ENCODE results near the gene LARP1. TPM values are rescaled to one million over a fixed set of nuclear protein-coding genes. Genes with fewer than 3 reads are reported as not detected.
"Not testable (repeated sequence)": the region's sequence is repeated elsewhere in the genome, so short reads cannot be mapped to it uniquely, and the experiment has no call there.

Gene LARP1
- total RNA-seq, 2 experiments from 2014 or later, result 201 to 208 TPM

- H3K27me3 Mint-ChIP-seq (ENCODE audit: low read depth), result no peaks in the 10 kb centered on the region
- H3K4me1 Mint-ChIP-seq (ENCODE audit: low read depth), result peaks cover 54% of the 10 kb centered on the region
- peak overlapping the region; percentile 86 for H3K4me3 Mint-ChIP-seq
- peaks cover 17% of the 10 kb centered on the region for H3K36me3 Mint-ChIP-seq (ENCODE audit: low read depth)
- ChIA-PET CTCF (interaction anchor here (1.1 kb wide), 1 partner anchor 10 kb away, joined by 4 read pairs; no protein-coding TSS in a partner anchor), POLR2A (interaction anchor here (1.0 to 1.6 kb wide), 2 partner anchors 13 to 100 kb away, joined by 3 to 6 read pairs; no protein-coding TSS in a partner anchor)
- peak overlapping the region; percentile 88 for H3K27ac Mint-ChIP-seq
- ATAC-seq (peak; percentile 4), DNase-seq (peak; percentile 56)
- no peaks in the 10 kb centered on the region for H3K9me3 Mint-ChIP-seq (ENCODE audit: insufficient read depth)
These were observed 2.0 kb downstream of the LARP1 start for GRCh38 chr5:154756868-154757813.

GRCh38 chr5:154757814-154758406 is 2.7 kb downstream of the LARP1 start:
- Mint-ChIP-seq H3K36me3 (ENCODE audit: low read depth) (peaks cover 17% of the 10 kb centered on the region), H3K4me1 (ENCODE audit: low read depth) (peaks cover 59% of the 10 kb centered on the region), H3K27ac (peak overlapping the region; percentile 75), H3K4me3 (peak overlapping the region; percentile 74), H3K9me3 (ENCODE audit: insufficient read depth) (no peaks in the 10 kb centered on the region), H3K27me3 (ENCODE audit: low read depth) (no peaks in the 10 kb centered on the region)
- POLR2A ChIA-PET, result interaction anchor here (1.0 to 1.6 kb wide), 3 partner anchors 12 to 101 kb away, joined by 3 to 6 read pairs (median 4); partner anchors contain the start of gene CNOT8
- peak; percentile 29 for DNase-seq
- CTCF ChIA-PET, result interaction anchor here (1.1 kb wide), 1 partner anchor 9 kb away, joined by 4 read pairs; no protein-coding TSS in a partner anchor
- no peak for ATAC-seq

- CTCF ChIA-PET, result interaction anchor here (1.1 kb wide), 1 partner anchor 9 kb away, joined by 4 read pairs; no protein-coding TSS in a partner anchor
These were observed 3.3 kb downstream of the LARP1 start for GRCh38 chr5:154758493-154758892.

GRCh38 chr5:154758977-154759376 is 3.8 kb downstream of the LARP1 start:
- Mint-ChIP-seq H3K36me3 (ENCODE audit: low read depth) (peaks cover 17% of the 10 kb centered on the region), H3K9me3 (ENCODE audit: insufficient read depth) (no peaks in the 10 kb centered on the region), H3K4me1 (ENCODE audit: low read depth) (peaks cover 58% of the 10 kb centered on the region), H3K27me3 (ENCODE audit: low read depth) (no peaks in the 10 kb centered on the region), H3K4me3 (peak overlapping the region; percentile 74), H3K27ac (peak overlapping the region; percentile 55)
- ChIA-PET CTCF (no interaction called here), POLR2A (interaction anchor here (1.3 kb wide), 1 partner anchor 100 kb away, joined by 4 read pairs; the partner anchor contains the start of gene CNOT8)
- DNase-seq (no peak), ATAC-seq (no peak)

More at GRCh38 chr5:154758493-154758892, 3.3 kb downstream of the LARP1 start:
- DNase-seq, result no peak
- H3K9me3 Mint-ChIP-seq (ENCODE audit: insufficient read depth), result no peaks in the 10 kb centered on the region
- POLR2A ChIA-PET, result interaction anchor here (1.3 to 1.6 kb wide), 2 partner anchors 99 to 100 kb away, joined by 4 to 6 read pairs; partner anchors contain the start of gene CNOT8
- peaks cover 61% of the 10 kb centered on the region for H3K4me1 Mint-ChIP-seq (ENCODE audit: low read depth)
- no peak for ATAC-seq
- peaks cover 17% of the 10 kb centered on the region for H3K36me3 Mint-ChIP-seq (ENCODE audit: low read depth)
- peak overlapping the region; percentile 55 for H3K27ac Mint-ChIP-seq
- no peaks in the 10 kb centered on the region for H3K27me3 Mint-ChIP-seq (ENCODE audit: low read depth)
- H3K4me3 Mint-ChIP-seq, result peak overlapping the region; percentile 74

GRCh38 chr5:154759868-154760267 is 4.7 kb downstream of the LARP1 start:
- H3K27me3 Mint-ChIP-seq (ENCODE audit: low read depth); DNase-seq; H3K27ac Mint-ChIP-seq; ATAC-seq; POLR2A ChIA-PET; H3K9me3 Mint-ChIP-seq (ENCODE audit: insufficient read depth); H3K4me3 Mint-ChIP-seq: not testable (repeated sequence)
- H3K4me1 Mint-ChIP-seq (ENCODE audit: low read depth), result peaks cover 53% of the 10 kb centered on the region
- CTCF ChIA-PET, result interaction anchor here (1.8 kb wide), 1 partner anchor 51 kb away, joined by 5 read pairs; no protein-coding TSS in a partner anchor
- H3K36me3 Mint-ChIP-seq (ENCODE audit: low read depth), result peaks cover 18% of the 10 kb centered on the region

- Mint-ChIP-seq H3K27me3 (ENCODE audit: low read depth) (no peaks in the 10 kb centered on the region), H3K4me3 (peak overlapping the region; percentile 36), H3K9me3 (ENCODE audit: insufficient read depth) (no peaks in the 10 kb centered on the region), H3K27ac (peak overlapping the region; percentile 59), H3K4me1 (ENCODE audit: low read depth) (peaks cover 65% of the 10 kb centered on the region), H3K36me3 (ENCODE audit: low read depth) (peaks cover 24% of the 10 kb centered on the region)
- DNase-seq (peak; percentile 37), ATAC-seq (peak; percentile 7)
- POLR2A ChIA-PET, result interaction anchor here (0.7 to 1.1 kb wide), 2 partner anchors 10 to 97 kb away, joined by 3 to 5 read pairs; partner anchors contain the start of gene CNOT8
- CTCF ChIA-PET, result interaction anchor here (0.6 to 1.8 kb wide), 2 partner anchors 50 to 297 kb away, joined by 3 to 5 read pairs; no protein-coding TSS in a partner anchor
These were observed 6.0 kb downstream of the LARP1 start for GRCh38 chr5:154761046-154761736.

GRCh38 chr5:154762261-154762660 is 7.1 kb downstream of the LARP1 start:
- ChIA-PET POLR2A (interaction anchor here (0.6 kb wide), 1 partner anchor 52 kb away, joined by 3 read pairs; no protein-coding TSS in a partner anchor), CTCF (no interaction called here)
- H3K27me3 Mint-ChIP-seq (ENCODE audit: low read depth), result no peaks in the 10 kb centered on the region
- peak overlapping the region; percentile 56 for H3K27ac Mint-ChIP-seq
- H3K4me3 Mint-ChIP-seq, result no peak overlapping the region
- ATAC-seq (no peak), DNase-seq (no peak)
- peaks cover 76% of the 10 kb centered on the region for H3K4me1 Mint-ChIP-seq (ENCODE audit: low read depth)
- H3K36me3 Mint-ChIP-seq (ENCODE audit: low read depth), result peaks cover 20% of the 10 kb centered on the region
- no peaks in the 10 kb centered on the region for H3K9me3 Mint-ChIP-seq (ENCODE audit: insufficient read depth)

GRCh38 chr5:154762700-154763099 is 7.5 kb downstream of the LARP1 start:
- DNase-seq (no peak), ATAC-seq (no peak)
- CTCF ChIA-PET, result no interaction called here
- Mint-ChIP-seq H3K27me3 (ENCODE audit: low read depth) (no peaks in the 10 kb centered on the region), H3K4me3 (no peak overlapping the region), H3K4me1 (ENCODE audit: low read depth) (peaks cover 80% of the 10 kb centered on the region), H3K36me3 (ENCODE audit: low read depth) (peaks cover 21% of the 10 kb centered on the region), H3K9me3 (ENCODE audit: insufficient read depth) (no peaks in the 10 kb centered on the region), H3K27ac (no peak overlapping the region)
- POLR2A ChIA-PET, result interaction anchor here (0.6 kb wide), 1 partner anchor 51 kb away, joined by 3 read pairs; no protein-coding TSS in a partner anchor

- POLR2A ChIA-PET, result no interaction called here
- peak overlapping the region; percentile 1 for H3K27ac Mint-ChIP-seq
- no peak for DNase-seq
- CTCF ChIA-PET, result interaction anchor here (1.0 kb wide), 1 partner anchor 11 kb away, joined by 3 read pairs; no protein-coding TSS in a partner anchor
- H3K4me3 Mint-ChIP-seq, result no peak overlapping the region
- no peak for ATAC-seq
- peaks cover 13% of the 10 kb centered on the region for H3K36me3 Mint-ChIP-seq (ENCODE audit: low read depth)
- no peaks in the 10 kb centered on the region for H3K9me3 Mint-ChIP-seq (ENCODE audit: insufficient read depth)
- peaks cover 76% of the 10 kb centered on the region for H3K4me1 Mint-ChIP-seq (ENCODE audit: low read depth)
- no peaks in the 10 kb centered on the region for H3K27me3 Mint-ChIP-seq (ENCODE audit: low read depth)
These were observed 9.8 kb downstream of the LARP1 start for GRCh38 chr5:154764967-154765366.

GRCh38 chr5:154765396-154765925 is 10.3 kb downstream of the LARP1 start:
- ATAC-seq, result no peak

More at GRCh38 chr5:154765396-154765925, 10.3 kb downstream of the LARP1 start:
- no peaks in the 10 kb centered on the region for H3K27me3 Mint-ChIP-seq (ENCODE audit: low read depth)
- peaks cover 13% of the 10 kb centered on the region for H3K36me3 Mint-ChIP-seq (ENCODE audit: low read depth)
- H3K4me1 Mint-ChIP-seq (ENCODE audit: low read depth), result peaks cover 76% of the 10 kb centered on the region
- ChIA-PET POLR2A (no interaction called here), CTCF (interaction anchor here (1.0 kb wide), 1 partner anchor 11 kb away, joined by 3 read pairs; no protein-coding TSS in a partner anchor)
- peak overlapping the region; percentile 1 for H3K27ac Mint-ChIP-seq
- H3K4me3 Mint-ChIP-seq, result no peak overlapping the region
- no peak for DNase-seq
- no peaks in the 10 kb centered on the region for H3K9me3 Mint-ChIP-seq (ENCODE audit: insufficient read depth)

Data from activated CD8-positive, alpha-beta T cell treated with anti-CD3 and anti-CD28 coated beads, Interleukin-2, amount 10 ng/mL, durations not matched to agents 7 days and 5 days (primary cell).